ENCODE data around the gene PRRT1.

DNA sequence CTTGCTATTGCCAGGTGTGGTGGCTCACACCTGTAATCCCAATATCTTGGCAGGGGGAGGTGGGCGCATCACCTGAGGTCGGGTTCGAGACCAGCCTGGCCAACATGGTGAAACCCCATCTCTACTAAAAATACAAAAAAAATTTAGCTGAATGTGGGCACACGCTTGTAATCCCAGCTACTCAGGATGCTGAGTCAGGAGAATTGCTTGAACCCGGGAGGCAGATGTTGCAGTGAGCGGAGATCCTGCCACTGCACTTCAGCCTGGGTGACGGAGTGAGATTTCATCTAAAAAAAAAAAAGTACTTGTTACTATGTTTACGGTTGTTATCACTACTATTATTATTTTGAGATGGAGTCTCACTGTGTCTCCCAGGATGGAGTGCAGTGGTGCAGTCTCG is 5.2 kb upstream of the PRRT1 start:
- TF ChIP-seq, protein P1, sequence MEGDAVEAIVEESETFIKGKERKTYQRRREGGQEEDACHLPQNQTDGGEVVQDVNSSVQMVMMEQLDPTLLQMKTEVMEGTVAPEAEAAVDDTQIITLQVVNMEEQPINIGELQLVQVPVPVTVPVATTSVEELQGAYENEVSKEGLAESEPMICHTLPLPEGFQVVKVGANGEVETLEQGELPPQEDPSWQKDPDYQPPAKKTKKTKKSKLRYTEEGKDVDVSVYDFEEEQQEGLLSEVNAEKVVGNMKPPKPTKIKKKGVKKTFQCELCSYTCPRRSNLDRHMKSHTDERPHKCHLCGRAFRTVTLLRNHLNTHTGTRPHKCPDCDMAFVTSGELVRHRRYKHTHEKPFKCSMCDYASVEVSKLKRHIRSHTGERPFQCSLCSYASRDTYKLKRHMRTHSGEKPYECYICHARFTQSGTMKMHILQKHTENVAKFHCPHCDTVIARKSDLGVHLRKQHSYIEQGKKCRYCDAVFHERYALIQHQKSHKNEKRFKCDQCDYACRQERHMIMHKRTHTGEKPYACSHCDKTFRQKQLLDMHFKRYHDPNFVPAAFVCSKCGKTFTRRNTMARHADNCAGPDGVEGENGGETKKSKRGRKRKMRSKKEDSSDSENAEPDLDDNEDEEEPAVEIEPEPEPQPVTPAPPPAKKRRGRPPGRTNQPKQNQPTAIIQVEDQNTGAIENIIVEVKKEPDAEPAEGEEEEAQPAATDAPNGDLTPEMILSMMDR (IDR thresholded peaks at IDR 0.05): no peak
- TF ChIP-seq POLR2A (IDR thresholded peaks at IDR 0.05; ENCODE audit: low read depth): no peak

Measured in esophagus muscularis mucosa (tissue), 3 donors.